Endothelial cell of umbilical vein (primary cell): ENCODE measurements around the gene ATF7IP. TPM values are rescaled to one million over a fixed set of nuclear protein-coding genes. Genes with fewer than 3 reads are reported as not detected.

ENCODE experiments used
- BruUV-seq: library from RNA; stranded (reverse); fragments of 400-500 nt; replicated peaks from 2 replicates; lab custom pipeline; 2021; lab: Mats Ljungman, UMichigan
- CTCF ChIA-PET: fragments of 300-600, 350-600 bp; sonication (Branson Sonifier 250); formaldehyde crosslinking; loops from one replicate; lab custom pipeline; 2021; ENCODE audit warnings: antibody characterized with exemption, inconsistent platforms; lab: Charles Lee
- POLR2A ChIA-PET: fragments of 300-600, 350-600 bp; sonication (Branson Sonifier 250); formaldehyde crosslinking; loops from one replicate; lab custom pipeline; 2021; ENCODE audit warnings: antibody characterized with exemption, inconsistent platforms; lab: Charles Lee
- DNase-seq: peaks from one replicate; pipeline ENCODE4 v3.0.0-alpha.2; 2011; ENCODE audit warnings: low read depth, low spot score
- FAIRE-seq: peaks from 2 replicates; lab custom pipeline; 2011; peaks lifted over from hg19 to GRCh38; lab: Jason Lieb, UNC
- H2AFZ ChIP-seq: 2 replicates; pipeline ENCODE4 v1.6.0; 2012; ENCODE audit warnings: low read depth, low read length, control low read depth, inconsistent platforms
- H3K27ac ChIP-seq: 2 replicates; pipeline ENCODE4 v1.5.1; 2011; ENCODE audit warnings: low read depth, mild to moderate bottlenecking, control low read depth, low read length, moderate library complexity; ENCODE audit not compliant: insufficient read depth
- H3K27me3 ChIP-seq, 2 experiments: 2 replicates each; pipeline versions ENCODE4 v1.6.0 to v1.6.1; 2011; ENCODE audit warnings: low read length in 2 of 2, mixed read lengths in 1 of 2; ENCODE audit not compliant: control insufficient read depth in 2 of 2, insufficient read depth in 2 of 2
- H3K36me3 ChIP-seq, 2 experiments: 2 replicates in 1 of 2; 3 replicates in 1 of 2; pipeline ENCODE4 v1.5.1; 2011; ENCODE audit warnings: low read length in 2 of 2, mild to moderate bottlenecking in 1 of 2, moderate library complexity in 1 of 2; ENCODE audit not compliant: control insufficient read depth in 2 of 2, insufficient read depth in 2 of 2; ENCODE audit errors: extremely low read depth in 1 of 2
- H3K4me1 ChIP-seq: 3 replicates; pipeline ENCODE4 v1.5.1; 2011; ENCODE audit warnings: mild to moderate bottlenecking, low read length; ENCODE audit not compliant: control insufficient read depth, insufficient read depth; ENCODE audit errors: extremely low read depth
- H3K4me2 ChIP-seq: 2 replicates; pipeline ENCODE4 v1.6.1; 2011; ENCODE audit warnings: low read length, control low read depth, mixed read lengths; ENCODE audit not compliant: insufficient read depth
- H3K4me3 ChIP-seq, 3 experiments: fragments of 200-600 bp in 1 of 3; sonication (generic), shearing (Covaris generic) in 1 of 3; replicated peaks in 1 of 3; 2 replicates each; pipeline ENCODE4 v1.5.1; 2011 to 2016; ENCODE audit warnings: control low read depth in 3 of 3, low read length in 3 of 3, mild to moderate bottlenecking in 2 of 3, inconsistent platforms in 1 of 3, low read depth in 1 of 3, moderate library complexity in 1 of 3; ENCODE audit not compliant: insufficient read depth in 1 of 3
- H3K79me2 ChIP-seq: 2 replicates; pipeline ENCODE4 v1.6.0; 2012; ENCODE audit warnings: low read length, inconsistent platforms; ENCODE audit not compliant: control insufficient read depth, insufficient read depth
- H3K9ac ChIP-seq: replicated peaks from 2 replicates; pipeline ENCODE3; 2011; ENCODE audit warnings: low read length, control low read depth; ENCODE audit not compliant: insufficient read depth; ENCODE audit errors: extremely low read depth
- H3K9me1 ChIP-seq: replicated peaks from 3 replicates; pipeline ENCODE4 v1.6.0; 2011; ENCODE audit warnings: mild to moderate bottlenecking, low read length; ENCODE audit not compliant: control insufficient read depth, insufficient read depth; ENCODE audit errors: extremely low read depth
- H3K9me3 ChIP-seq: replicated peaks from 2 replicates; pipeline ENCODE4 v1.5.1; 2012; ENCODE audit warnings: low read length, inconsistent platforms; ENCODE audit not compliant: control insufficient read depth, insufficient read depth
- H4K20me1 ChIP-seq: replicated peaks from 2 replicates; pipeline ENCODE3; 2011; ENCODE audit warnings: mild to moderate bottlenecking, low read length; ENCODE audit not compliant: control insufficient read depth, insufficient read depth; ENCODE audit errors: extremely low read depth
- CTCF ChIP-seq, 2 donors: IDR thresholded peaks; 1 replicate in 1 of 2; 2 replicates in 1 of 2; pipeline ENCODE4 v1.5.1; 2011; ENCODE audit warnings: low read length in 2 of 2, mild to moderate bottlenecking in 2 of 2, moderate library complexity in 2 of 2, control low read depth in 1 of 2, inconsistent platforms in 1 of 2, low read depth in 1 of 2; ENCODE audit not compliant: insufficient read depth in 1 of 2; ENCODE audit errors: extremely low read depth in 1 of 2
- EZH2 ChIP-seq: IDR thresholded peaks from 2 replicates; pipeline ENCODE4 v1.6.1; 2012; ENCODE audit warnings: borderline replicate concordance, low read depth, mild to moderate bottlenecking, moderate library complexity, low read length, inconsistent platforms; ENCODE audit not compliant: severe bottlenecking
- FOS ChIP-seq: IDR thresholded peaks from 2 replicates; pipeline ENCODE4 v1.6.1; 2011; ENCODE audit warnings: mild to moderate bottlenecking, low read length, moderate library complexity, borderline replicate concordance; ENCODE audit not compliant: insufficient read depth
- GATA2 ChIP-seq: IDR thresholded peaks from 2 replicates; pipeline ENCODE4 v1.7.0; 2011; ENCODE audit warnings: low read depth, mild to moderate bottlenecking, moderate library complexity, mixed read lengths, low read length; ENCODE audit not compliant: insufficient read length, insufficient read depth
- JUN ChIP-seq: IDR thresholded peaks from 2 replicates; pipeline ENCODE4 v1.6.1; 2011; ENCODE audit warnings: borderline replicate concordance, low read depth; ENCODE audit not compliant: insufficient read length, insufficient read depth
- MAX ChIP-seq: IDR thresholded peaks from 2 replicates; pipeline ENCODE4 v1.6.1; 2011; ENCODE audit not compliant: insufficient read depth, insufficient read length
- MYC ChIP-seq: IDR thresholded peaks from one replicate; pipeline ENCODE4 v1.6.1; 2011; ENCODE audit warnings: mild to moderate bottlenecking, low read depth, low read length
- POLR2A ChIP-seq: IDR thresholded peaks from 2 replicates; pipeline ENCODE4 v1.6.1; 2012; ENCODE audit warnings: low read depth, mild to moderate bottlenecking, control low read depth, low read length
- POLR2AphosphoS5 ChIP-seq: IDR thresholded peaks from 2 replicates; pipeline ENCODE4 v1.6.1; 2012; ENCODE audit warnings: low read depth, mild to moderate bottlenecking, control low read depth, low read length, moderate library complexity; ENCODE audit not compliant: insufficient read depth
- dilution Hi-C: fragments of 300-500 bp; cut with MboI; formaldehyde crosslinking; loops from one replicate; pipeline ENCODE4 v1.15.0; 2019; ENCODE audit warnings: low sequenced_read_pairs; ENCODE audit not compliant: extremely low pct_ligation_motif_present
- intact Hi-C: fragments of 100-400 bp; cut with micrococcal nuclease; formaldehyde crosslinking; loops from one replicate; pipeline ENCODE4 v1.10.0; 2022
- polyA plus RNA-seq, 4 experiments: library from polyadenylated mRNA; depleted of rRNA in 3 of 4; stranded (reverse) in 3 of 4; unstranded in 1 of 4; fragments of >200 nt; gene quantifications; 2 replicates each; pipeline versions ENCODE4 v1.2.1 to v1.2.3, GENCODE V29; 2011 to 2012; ENCODE audit warnings: missing spikeins in 1 of 4
- total RNA-seq: library from RNA; stranded (reverse); gene quantifications from 2 replicates; pipeline ENCODE4 v1.2.3, GENCODE V29; 2021

Gene ATF7IP
- total and polyA plus RNA-seq, 2 donors (not counting 3 experiments of a cell fraction or from before 2014, with no cell fraction given) = 14.5 to 73.5 TPM

- TSS peak; percentile 24 for BruUV-seq
- H3K9ac ChIP-seq = peak overlapping the region; percentile 64
Measured at GRCh38 chr12:14384783-14385638, 19.5 kb downstream of the ATF7IP start.

More at GRCh38 chr12:14384783-14385638, 19.5 kb downstream of the ATF7IP start:
- H3K27ac ChIP-seq = peak overlapping the region; percentile 58
- H2AFZ ChIP-seq = peak overlapping the region; percentile 55
- FAIRE-seq (peak; percentile 76), DNase-seq (peak; percentile 94)
- peaks cover 82% of the 10 kb centered on the region for H3K79me2 ChIP-seq
- TF ChIP-seq EZH2 (no peak), MYC (no peak), GATA2 (no peak), POLR2AphosphoS5 (no peak), JUN (no peak), FOS (no peak), CTCF (IDR thresholded peaks at IDR 0.05; ENCODE audit: extremely low read depth in 1 of 2, insufficient read depth in 1 of 2, low read depth in 1 of 2, low read length in 2 of 2) (no peak), MAX (no peak), POLR2A (no peak)
- H3K4me3 ChIP-seq = peak overlapping the region in 1 of 3 experiments; percentile 16
- POLR2A ChIA-PET = interaction anchor here (1.1 to 1.6 kb wide), 5 partner anchors 14 to 127 kb away, joined by 4 to 10 read pairs (median 5); partner anchors contain the start of gene ATF7IP
- CTCF ChIA-PET = interaction anchor here (0.7 to 3.5 kb wide), 8 partner anchors 9 to 129 kb away, joined by 3 to 26 read pairs (median 10); partner anchors contain the start of gene ATF7IP
- intact Hi-C loops (loop anchor here (1.0 to 2.0 kb wide), 6 partner anchors 9 to 418 kb away; partner anchors contain the start of genes ATF7IP, C12orf60 and WBP11), dilution Hi-C loops (no loop called here)
- H3K9me1 ChIP-seq = no peaks in the 10 kb centered on the region
- H3K27me3 ChIP-seq = no peaks in the 10 kb centered on the region
- peaks cover 20% of the 10 kb centered on the region for H3K4me1 ChIP-seq
- H3K4me2 ChIP-seq = peak overlapping the region; percentile 56
- no peaks in the 10 kb centered on the region for H3K36me3 ChIP-seq
- H4K20me1 ChIP-seq = peaks cover 3% of the 10 kb centered on the region
- no peaks in the 10 kb centered on the region for H3K9me3 ChIP-seq
